Measurements from ENCODE around the gene CHST11.

- no peak for TF ChIP-seq POLR2A (IDR thresholded peaks at IDR 0.05; ENCODE audit: low read depth, low read length)
- TF ChIP-seq SPI1 (IDR thresholded peaks at IDR 0.05; ENCODE audit: low read depth, low read length): no peak
- no peak for TF ChIP-seq POLR2AphosphoS5 (IDR thresholded peaks at IDR 0.05; ENCODE audit: low read depth, low read length)
- no peak for TF ChIP-seq TAF1 (IDR thresholded peaks at IDR 0.05; ENCODE audit: low read depth, low read length)
- TF ChIP-seq PAX5 (IDR thresholded peaks at IDR 0.05; ENCODE audit: insufficient read depth, low read length, severe bottlenecking): no peak
These were observed 132.3 kb downstream of the CHST11 start for GRCh38 chr12:104588921-104589590.
